ENCODE results near the gene IFI30. TPM values are rescaled to one million over a fixed set of nuclear protein-coding genes. Genes with fewer than 3 reads are reported as not detected.
A peak's percentile ranks its signal among the peaks of the same experiment; 100 is the strongest.

IFI30 gene
- total RNA-seq, 2 donors from 2014 or later = 8.1 to 43.2 TPM

DNA sequence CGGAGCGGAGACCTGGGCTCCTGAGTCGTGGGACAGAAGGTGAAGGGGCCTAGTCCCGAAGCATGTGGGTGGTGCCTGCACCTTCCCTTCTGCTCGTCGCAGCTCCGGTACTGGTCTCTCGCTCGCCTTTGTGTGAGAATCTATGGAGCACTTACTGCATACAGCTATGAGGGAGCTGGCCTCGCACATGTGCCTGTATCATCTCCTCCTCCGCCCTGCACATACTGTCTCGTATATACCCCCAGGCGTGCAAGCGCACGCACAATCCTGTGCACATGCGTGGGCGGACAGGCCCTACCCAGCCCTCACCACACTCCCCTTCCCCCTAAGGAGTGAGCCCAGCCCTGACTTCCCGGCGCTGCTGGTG, 12.0 kb upstream of the IFI30 start:
- H3K4me1 ChIP-seq = peaks cover 0 to 30% of the 10 kb centered on the region in 2 donors
- peak overlapping the region; percentile 23 to 39 for H3K27ac ChIP-seq
- H3K4me3 ChIP-seq = peak overlapping the region in 1 of 2 donors; percentile 51
- H3K27me3 ChIP-seq = no peaks in the 10 kb centered on the region
- no peak for DNase-seq (ENCODE audit: low spot score)
- no peaks in the 10 kb centered on the region for H3K9me3 ChIP-seq
- TF ChIP-seq, protein P1, sequence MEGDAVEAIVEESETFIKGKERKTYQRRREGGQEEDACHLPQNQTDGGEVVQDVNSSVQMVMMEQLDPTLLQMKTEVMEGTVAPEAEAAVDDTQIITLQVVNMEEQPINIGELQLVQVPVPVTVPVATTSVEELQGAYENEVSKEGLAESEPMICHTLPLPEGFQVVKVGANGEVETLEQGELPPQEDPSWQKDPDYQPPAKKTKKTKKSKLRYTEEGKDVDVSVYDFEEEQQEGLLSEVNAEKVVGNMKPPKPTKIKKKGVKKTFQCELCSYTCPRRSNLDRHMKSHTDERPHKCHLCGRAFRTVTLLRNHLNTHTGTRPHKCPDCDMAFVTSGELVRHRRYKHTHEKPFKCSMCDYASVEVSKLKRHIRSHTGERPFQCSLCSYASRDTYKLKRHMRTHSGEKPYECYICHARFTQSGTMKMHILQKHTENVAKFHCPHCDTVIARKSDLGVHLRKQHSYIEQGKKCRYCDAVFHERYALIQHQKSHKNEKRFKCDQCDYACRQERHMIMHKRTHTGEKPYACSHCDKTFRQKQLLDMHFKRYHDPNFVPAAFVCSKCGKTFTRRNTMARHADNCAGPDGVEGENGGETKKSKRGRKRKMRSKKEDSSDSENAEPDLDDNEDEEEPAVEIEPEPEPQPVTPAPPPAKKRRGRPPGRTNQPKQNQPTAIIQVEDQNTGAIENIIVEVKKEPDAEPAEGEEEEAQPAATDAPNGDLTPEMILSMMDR (IDR thresholded peaks at IDR 0.05) = no peak
- H3K36me3 ChIP-seq = peaks cover 26% of the 10 kb centered on the region

DNA sequence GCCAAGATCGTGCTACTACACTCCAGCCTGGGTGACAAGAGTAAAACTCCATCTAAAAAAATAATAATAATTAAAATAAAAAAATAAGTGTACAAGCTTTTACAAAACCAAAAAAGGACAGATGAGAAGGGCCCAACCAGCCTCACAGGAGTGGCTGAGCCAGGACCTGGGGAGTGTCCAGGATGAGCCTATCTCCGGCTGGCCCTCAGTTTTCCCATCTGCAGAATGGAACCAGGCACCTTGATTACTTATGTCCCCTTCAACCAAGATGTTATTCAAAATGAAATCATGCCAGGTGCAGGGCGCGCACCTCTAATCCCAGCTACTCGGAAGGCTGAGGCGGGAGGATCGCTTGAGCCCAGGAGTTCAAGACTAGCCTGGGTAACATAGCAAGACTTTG, 9.5 kb upstream of the IFI30 start:
- TF ChIP-seq, protein P1 (IDR thresholded peaks at IDR 0.05) = no peak
- Histone ChIP-seq H3K9me3 (no peaks in the 10 kb centered on the region), H3K36me3 (peaks cover 45% of the 10 kb centered on the region)

DNA sequence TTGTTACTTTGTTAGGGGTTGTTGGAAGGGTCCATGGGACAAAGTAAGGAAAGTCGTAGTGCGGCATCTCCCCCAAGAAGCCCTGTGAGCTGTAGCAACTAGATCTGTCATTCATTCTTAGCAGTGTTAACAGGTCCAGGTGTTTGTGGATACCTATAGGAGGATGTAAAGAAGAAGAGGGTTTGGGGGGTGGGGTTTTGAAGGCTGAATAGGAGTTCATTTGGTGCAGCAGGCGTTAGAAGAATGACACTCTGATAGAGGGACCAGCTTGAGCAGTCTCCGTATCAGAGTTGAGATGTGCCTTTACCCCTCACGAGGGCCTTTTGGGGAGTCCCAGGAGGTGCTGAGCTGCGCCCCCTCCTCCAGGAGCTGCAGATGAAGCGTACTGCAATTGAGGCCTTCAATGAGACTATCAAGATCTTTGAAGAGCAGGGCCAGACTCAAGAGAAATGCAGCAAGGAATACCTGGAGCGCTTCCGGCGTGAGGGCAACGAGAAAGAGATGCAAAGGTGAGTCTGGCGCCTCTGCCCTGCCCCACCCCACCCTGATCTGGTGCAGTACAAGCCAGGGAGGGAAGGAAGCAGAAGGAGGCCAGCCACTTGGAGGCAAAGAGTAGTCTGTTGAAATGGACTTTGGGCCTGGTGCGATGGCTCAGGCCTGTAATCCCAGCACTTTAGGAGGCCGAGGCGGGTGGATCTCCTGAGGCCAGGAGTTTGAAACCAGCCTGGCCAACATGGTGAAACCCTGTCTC, 7.6 kb upstream of the IFI30 start:
- Histone ChIP-seq H3K27me3 (no peaks in the 10 kb centered on the region), H3K4me1 (peaks cover 0 to 14% of the 10 kb centered on the region in 2 donors), H3K9me3 (no peaks in the 10 kb centered on the region), H3K36me3 (peaks cover 45% of the 10 kb centered on the region), H3K4me3 (no peak overlapping the region), H3K27ac (no peak overlapping the region)
- no peak for DNase-seq (ENCODE audit: low spot score)
- TF ChIP-seq, protein P1 (IDR thresholded peaks at IDR 0.05) = no peak

More for the DNA sequence above, 9.5 kb upstream of the IFI30 start:
- Histone ChIP-seq H3K27ac (no peak overlapping the region), H3K4me3 (no peak overlapping the region), H3K27me3 (no peaks in the 10 kb centered on the region), H3K4me1 (peaks cover 0 to 17% of the 10 kb centered on the region in 2 donors)
- no peak for DNase-seq (ENCODE audit: low spot score)

DNA sequence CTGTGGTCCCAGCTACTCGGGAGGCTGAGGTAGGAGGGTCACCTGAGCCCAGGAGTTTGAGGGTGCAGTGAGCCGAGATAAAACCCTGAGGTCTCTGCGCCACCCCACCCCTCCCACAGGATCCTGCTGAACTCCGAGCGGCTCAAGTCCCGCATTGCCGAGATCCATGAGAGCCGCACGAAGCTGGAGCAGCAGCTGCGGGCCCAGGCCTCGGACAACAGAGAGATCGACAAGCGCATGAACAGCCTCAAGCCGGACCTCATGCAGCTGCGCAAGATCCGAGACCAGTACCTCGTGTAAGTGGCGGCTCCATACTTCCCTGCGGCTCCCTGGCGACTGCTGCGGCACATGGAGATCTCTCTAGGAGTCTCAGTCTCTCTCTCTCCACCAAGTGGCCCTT, 6.6 kb upstream of the IFI30 start:
- Histone ChIP-seq H3K4me1 (peaks cover 0 to 14% of the 10 kb centered on the region in 2 donors), H3K9me3 (no peaks in the 10 kb centered on the region), H3K4me3 (no peak overlapping the region), H3K36me3 (peaks cover 45% of the 10 kb centered on the region), H3K27ac (no peak overlapping the region), H3K27me3 (no peaks in the 10 kb centered on the region)
- DNase-seq (ENCODE audit: low spot score) = no peak
- TF ChIP-seq, protein P1 (IDR thresholded peaks at IDR 0.05) = no peak

DNA sequence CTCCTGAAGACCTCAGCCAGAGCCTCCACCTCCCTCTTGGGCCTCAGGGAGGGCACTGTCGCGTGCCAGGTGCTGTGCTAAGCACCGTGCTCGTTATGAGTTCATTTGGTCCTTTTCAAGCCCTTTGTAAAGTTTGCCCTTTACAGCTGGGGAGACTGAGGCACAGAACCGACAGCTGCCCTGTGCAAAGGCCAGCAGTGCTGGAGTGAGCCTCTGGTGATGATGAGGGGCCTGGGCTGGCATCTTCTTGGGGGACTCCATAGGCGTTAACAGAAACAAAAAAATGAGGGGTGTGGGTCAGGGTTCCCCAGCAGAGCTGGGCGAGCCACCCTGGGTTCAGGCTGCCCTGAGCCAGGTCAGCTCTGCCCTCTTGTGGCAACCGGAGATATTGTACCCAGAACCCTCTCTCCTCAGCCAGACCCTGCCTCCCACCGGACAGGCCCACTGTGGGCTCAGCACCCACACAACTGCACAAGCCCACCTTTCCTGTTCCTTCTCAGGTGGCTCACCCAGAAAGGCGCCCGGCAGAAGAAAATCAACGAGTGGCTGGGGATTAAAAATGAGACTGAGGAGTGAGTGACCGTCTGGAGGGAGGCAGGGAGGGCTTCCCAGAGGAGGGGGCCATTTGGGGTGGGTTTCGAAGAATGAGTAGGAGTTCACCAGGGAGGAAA, 5.5 kb upstream of the IFI30 start:
- no peak overlapping the region for H3K27ac ChIP-seq
- H3K4me3 ChIP-seq = no peak overlapping the region
- H3K4me1 ChIP-seq = peaks cover 0 to 21% of the 10 kb centered on the region in 2 donors
- no peak for DNase-seq (ENCODE audit: low spot score)
- H3K36me3 ChIP-seq = peaks cover 39% of the 10 kb centered on the region
- TF ChIP-seq, protein P1 (IDR thresholded peaks at IDR 0.05) = peak; percentile 69 to 73
- no peaks in the 10 kb centered on the region for H3K9me3 ChIP-seq
- no peaks in the 10 kb centered on the region for H3K27me3 ChIP-seq

Data from right atrium auricular region (tissue), 2 donors.